GOT3 (cell line): ENCODE data around the gene COPB2.
"Not testable (repeated sequence)": the region's sequence is repeated elsewhere in the genome, so short reads cannot be mapped to it uniquely, and the experiment has no call there.

ENCODE experiments used
- DNase-seq: peaks from one replicate; lab custom pipeline; 2025; ENCODE audit warnings: mixed read lengths; lab: John Stamatoyannopoulos, UW

The COPB2 gene

DNA sequence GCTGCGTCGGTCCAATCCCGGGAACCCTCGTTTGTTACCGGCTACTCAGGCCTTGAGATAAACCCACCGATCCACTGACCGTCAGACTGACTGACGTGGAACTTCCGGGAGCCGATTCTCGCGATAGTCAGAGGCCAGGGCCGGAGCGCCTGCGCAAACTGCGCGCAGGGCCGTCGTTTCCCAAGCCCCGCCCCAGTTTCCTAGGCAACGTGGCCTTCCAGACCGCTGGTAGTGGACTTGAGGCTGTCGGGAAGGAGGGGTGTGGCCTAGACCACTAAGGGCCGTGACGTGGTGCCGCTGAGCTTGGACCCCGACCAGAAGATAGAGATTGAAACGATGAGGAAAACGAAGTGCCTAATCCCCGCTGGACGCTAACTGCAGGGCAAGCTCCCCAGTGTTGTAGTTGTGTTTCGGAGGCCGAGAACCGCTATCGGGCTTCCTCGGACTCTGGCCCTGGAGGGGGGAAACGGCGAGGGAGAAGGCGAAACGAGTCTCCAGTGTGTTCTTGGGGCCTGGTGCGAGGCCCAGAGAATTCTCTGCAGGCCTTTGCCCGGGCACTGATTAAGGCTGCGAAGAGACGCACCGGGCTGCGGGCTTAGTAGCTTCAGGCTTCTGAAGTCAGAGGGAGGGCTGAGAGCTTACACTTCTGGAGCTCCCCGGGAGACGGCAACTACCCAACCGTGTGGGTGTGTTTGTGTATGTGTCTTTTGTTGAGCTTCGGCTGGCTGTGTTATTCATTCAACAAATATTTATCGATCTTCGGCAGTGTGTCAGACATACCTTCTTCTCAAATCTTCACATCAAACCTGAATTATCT lies at the start of gene COPB2:
COPB2 (minus strand) TSS at position 96 of the 817 bp plus-strand sequence. CDS start 97 bp downstream, outside the sequence.
- peak; percentile 99 for DNase-seq

DNA sequence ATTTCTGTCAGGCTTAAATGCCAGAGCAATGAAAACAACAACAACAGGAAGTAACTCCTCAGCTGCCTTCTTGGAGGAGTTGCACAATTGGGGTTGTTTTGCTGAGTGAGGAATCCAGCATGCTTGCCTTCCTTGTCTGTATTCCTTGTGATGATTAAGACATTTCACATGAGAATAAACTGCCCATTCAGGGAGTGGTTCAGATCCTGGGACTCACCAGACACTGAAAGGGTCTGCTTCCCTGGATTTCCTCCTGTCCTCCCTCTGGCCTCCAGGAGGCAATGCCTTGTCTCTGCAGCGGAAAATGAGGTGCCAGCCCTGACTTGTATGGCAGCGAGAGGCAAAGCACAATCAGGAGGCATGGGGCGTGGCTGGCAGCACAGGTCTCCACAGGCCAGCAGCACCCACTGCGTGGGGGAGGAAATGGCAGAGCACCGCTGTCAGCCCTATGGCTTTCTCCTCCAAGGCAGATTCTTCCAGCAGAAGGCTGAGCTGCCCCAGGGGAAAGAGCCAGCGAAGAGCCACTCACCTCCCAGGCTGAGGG lies 45.4 kb upstream of the COPB2 start:
- DNase-seq, result no peak

DNA sequence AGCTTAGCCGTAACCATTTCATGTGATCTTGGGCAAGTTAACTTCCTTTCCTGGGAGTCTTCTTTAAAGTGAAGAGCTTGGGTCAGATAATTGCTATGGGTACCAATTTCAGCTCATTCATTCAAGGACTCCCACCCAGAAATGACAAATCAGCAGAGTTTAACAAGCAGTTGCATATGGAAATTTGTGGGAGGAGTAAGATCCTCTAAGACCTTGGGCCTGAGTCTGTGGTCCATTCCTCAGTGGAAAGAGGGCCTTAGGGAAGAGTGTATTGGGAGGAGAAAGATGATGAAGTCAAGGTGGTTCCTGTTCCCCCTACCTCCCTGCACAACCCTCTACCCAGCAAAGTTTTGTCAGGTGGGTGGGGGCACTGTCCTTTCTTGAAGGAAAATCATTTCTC lies 44.8 kb upstream of the COPB2 start:
- no peak for DNase-seq

DNA sequence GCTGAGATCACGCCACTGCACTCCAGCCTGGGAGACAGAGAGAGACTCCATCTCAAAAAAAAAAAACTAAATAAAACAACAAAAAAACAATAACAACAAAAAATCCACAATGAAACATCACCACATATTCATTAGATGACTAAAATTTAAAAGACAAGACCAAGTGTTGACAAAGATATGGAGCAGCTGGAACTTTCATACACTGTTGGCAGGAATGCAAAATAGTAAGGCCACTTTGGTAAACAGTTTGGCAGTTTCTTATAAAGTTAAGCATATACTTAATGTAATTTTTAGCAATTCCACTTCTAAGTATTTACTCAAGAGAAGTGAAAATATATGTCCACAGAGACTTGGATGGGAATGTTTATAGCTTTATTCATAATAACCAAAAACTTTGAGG lies 43.6 kb upstream of the COPB2 start:
- no peak for DNase-seq

DNA sequence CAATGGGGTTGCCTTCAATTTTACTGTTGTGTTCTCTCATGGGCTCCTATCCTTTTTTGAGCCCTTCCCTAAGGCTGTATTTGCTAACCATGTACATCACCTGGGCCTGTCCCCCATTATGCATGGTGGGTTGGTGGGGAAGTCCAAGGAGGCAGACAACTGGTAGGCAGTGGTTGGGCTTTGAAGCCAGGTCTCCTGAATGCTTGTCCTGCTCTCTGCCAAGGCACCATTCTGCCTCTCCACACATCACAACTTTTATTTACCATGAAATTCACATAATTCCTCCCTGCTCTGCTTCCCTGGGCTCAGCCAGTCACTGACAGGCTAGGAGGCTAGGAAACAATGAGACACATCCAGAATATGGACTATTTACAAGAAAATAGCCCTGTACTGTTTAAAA lies 41.0 kb upstream of the COPB2 start:
- DNase-seq, result no peak

DNA sequence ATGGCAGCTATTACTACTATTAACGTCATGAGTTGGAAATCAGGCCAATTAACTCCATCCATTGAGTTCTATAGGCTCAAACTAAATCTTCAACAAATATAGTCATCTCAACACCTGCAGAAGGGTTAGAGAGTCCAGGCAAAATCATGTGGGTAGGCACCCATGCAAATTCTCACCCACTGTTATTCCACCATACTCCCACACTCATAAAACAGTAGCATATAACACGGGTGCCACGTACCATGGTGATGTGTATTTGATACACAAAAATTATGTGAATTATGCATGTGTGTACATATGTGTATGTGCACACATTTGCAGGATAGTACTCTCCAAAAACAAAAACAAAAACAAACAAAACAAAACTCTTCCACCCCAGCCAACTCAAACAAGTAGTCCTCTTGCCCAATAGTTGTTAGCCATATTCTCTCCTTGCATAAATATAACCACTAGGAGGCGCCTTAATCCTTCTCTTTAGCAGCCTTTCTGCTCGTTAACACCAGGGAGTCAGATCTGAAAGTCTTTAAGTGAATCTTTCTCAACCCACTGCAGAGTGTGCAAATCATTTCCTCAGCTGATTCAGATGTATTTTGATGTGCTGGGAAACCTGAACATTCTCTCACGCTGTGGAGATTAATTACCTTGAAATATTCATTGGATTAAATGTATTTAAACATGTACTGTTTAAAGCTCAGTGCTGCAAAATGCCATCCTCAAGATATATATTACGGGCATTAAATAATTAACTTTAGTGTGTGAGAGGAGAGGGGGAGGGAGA lies 38.0 kb upstream of the COPB2 start:
- no peak for DNase-seq

DNA sequence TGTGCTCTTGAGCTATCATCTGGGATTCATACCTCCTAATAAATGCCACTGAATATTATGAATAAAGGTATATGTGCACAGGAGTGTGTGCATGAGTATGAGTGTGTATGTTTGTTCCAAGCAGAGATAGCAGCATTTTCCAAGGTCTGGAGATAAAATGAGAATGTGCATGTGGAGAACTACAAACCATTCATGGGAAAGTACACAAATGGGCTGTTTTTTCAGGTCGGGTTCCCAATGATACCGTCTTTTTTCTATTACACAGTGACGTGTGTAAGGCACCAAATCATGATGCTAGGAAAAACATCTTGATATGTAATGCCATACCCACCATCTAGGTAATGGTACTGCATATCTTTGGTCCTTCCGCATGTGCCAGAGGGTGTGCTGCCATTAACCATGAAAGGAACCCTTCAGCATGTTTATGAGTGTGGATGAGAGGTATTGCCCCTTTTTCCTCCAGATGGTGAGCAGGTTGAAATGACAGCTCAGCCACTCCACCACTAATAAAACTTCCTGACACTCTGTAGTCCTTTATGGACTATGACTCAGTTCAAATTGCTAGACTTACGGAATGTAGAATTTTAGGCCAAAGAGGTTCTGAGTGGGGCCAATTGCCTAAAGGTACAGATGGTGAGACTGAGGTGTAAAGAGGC lies 36.4 kb upstream of the COPB2 start:
- no peak for DNase-seq

DNA sequence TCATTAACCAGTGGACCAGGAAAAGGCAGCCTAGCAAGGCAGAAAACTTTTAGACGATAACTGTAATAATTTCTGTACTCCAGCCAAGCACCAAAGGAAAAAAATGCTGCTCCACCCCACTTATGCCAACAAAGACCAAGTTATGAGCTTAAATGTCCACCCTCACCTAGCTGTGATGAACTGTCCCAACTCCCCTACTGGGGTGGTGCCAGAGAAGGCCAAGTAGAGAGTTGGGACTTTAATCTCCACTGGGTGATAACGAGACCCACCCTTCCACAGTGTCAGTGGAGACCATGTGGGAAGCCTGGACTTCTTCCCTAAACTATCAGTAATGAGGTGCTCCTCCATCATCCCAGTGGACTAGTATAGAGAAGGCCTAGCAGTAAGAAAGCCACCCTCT lies 33.8 kb upstream of the COPB2 start:
- no peak for DNase-seq

DNA sequence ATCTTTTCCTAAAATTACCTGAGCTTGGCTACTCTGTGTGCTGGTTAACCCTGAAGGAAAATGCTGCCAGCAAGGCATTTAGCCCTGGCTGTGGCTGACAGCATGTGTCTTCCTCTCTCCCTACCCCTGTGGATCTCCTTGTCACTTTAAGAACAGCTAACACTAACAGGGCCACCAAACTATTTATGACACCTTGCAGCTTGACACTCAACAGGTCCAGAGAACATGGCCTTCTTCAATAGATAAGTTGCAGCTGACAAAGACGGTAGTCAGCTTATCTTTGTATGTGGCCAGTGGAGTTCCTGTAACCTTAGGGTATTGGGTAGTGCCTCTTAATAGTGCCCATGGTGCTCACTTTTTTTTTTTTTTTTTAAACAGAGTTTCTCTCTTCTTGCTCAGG lies 32.0 kb upstream of the COPB2 start:
- DNase-seq, result no peak

DNA sequence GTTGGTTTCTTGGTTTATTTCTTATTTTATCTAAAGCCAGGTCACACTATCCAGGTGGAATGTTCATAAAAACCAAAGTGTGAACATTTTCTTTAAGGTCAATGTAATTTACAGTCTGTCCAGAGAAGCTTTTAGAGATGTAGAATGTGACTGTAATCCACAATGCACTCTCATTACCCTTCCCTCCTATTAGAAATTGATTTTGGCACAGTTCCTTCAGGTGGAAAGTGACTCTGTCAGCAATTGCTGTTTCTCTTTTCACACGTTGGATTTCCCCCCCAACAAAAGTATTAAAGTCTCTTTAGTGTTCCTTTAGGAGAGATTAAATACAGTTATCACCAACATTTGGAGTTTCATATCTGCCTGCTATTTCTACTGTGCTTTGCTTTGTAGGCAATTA lies 31.6 kb upstream of the COPB2 start:
- DNase-seq, result no peak

DNA sequence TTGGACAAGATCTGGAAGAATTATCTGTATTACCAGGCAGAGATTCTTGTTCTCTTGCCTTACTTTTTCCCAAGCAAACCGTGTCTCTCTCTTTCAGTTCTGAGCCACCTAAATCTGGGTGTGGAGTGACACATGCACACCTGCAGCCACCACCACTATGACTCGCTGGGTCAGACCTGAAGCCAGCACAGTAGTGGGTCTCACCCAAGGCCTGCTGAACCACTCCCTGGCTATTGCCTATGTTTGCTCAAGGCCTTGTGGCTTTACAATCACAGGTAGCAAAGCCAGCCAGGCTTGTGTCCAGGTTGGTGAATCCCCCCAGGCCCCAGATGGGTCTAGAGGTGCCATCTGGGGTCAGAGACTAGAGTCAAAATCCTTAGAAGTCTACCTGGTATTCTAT lies 28.7 kb upstream of the COPB2 start:
- no peak for DNase-seq

DNA sequence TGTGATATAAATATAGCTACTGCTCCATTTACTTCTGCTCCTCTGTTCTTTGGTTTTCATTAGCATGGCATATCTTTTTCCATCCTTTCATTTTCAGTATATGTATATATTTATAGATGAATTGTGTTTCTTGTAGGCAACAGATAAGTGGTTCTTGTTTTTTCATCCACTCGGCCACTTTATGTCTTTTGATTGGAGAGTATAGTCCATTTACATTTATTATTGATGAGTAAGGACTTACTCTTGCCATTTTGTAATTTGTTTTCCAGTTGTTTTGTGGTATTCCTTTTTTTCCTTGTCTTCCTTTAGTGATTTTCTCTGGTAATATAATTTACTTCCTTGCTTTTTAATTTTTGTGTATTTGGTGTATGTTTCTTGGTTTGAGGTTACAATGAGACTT lies 26.8 kb upstream of the COPB2 start:
- no peak for DNase-seq

DNA sequence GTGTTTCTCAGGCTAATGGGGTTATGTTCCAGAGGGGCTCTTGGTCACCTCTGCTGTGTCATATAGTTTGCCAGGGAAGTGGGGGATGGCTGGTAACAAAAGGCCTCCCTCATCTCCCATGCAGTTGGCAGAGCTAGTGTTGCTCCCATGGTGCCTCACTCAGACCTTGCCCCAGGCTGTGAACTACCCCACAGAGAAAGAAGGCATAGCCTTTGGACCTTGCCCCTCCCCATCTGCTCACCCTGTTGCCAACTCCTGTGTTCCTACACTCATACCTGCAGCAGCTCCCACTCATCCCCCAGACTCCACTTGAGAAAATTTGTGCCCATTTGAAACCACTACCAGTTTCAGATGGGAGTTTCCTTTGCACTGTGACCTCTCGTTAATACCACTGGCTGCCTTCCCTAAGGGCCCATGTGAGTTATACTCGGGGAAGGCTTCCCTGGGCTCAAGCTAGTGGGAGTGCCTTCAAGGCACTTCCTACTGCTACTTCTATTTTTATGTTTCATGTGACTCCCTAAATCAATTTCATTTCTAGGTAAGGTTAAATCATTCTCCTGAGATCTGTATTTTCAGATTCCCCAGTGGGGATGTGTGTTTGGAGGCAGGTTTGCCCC lies 25.3 kb upstream of the COPB2 start:
- no peak for DNase-seq

DNA sequence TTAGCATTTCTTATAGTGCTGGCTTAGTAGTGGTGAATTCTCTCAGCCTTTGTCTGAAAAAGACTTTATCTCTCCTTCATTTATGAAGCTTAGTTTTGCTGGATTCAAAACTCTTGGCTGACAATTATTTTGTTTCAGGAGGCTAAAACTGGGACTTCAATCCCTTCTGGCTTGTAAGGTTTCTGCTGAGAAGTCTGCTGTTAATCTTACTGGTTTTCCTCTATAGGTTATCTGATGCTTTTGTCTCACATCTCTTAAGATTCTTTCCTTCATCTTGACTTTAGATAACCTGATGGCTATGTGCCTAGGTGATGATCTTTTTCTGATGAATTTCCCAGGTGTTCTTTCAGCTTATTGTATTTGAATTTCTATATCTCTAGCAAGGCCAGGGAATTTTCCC lies 23.4 kb upstream of the COPB2 start:
- not testable (repeated sequence) for DNase-seq

DNA sequence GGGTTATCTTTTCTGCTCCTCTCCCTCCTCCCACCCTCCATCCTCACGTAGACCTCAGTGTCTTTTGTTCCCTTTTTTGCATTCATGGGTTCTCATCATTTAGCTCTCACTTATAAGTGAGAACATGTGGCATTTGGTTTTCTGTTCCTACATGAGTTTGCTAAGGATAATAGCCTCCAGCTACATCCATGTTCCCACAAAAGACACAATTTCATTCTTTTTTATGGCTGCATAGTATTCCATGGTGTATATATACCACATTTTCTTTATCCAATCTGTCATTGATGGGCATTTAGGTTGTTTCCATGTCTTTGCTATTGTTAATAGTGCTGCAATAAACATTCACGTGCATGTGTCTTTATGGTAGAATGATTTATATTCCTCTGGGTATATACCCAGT lies 11.7 kb upstream of the COPB2 start:
- not testable (repeated sequence) for DNase-seq

DNA sequence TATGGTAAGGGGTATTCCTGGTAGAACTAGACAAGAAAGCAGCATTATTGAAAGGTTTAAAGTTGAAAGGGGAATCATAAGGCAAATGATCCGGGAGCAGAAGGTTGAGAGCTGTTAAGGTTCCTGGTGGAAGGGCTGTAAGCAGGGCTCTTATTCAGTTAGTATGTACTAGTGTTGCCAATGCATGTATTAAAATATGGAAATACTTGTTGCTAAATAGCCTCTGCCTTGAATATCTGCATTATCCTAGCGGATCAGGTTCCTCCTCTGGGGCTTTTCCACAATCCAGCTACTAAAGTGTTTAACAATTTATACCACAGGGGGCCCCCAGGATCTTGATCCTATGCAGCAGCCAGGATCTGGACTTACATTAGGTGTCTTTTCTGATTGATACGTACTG lies 7.3 kb upstream of the COPB2 start:
- no peak for DNase-seq

DNA sequence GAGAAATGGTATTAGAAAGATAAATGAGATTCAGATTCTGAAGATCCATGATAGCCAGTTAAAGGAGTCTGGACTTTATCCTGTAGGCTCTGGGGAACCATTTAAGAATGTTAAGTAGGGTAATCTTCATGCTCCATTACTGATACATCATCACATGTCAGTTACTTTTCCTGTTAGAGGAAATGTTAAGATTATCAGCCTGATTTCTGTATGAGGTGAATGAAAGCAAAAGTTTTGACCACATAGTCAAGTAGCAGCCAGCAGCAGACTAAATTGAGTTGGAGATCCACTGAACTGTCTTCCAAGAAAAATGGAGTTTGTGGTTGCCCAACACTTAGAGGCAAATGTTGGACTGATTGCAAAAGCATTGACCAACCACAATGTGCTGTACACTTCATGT lies 4.7 kb upstream of the COPB2 start:
- no peak for DNase-seq

DNA sequence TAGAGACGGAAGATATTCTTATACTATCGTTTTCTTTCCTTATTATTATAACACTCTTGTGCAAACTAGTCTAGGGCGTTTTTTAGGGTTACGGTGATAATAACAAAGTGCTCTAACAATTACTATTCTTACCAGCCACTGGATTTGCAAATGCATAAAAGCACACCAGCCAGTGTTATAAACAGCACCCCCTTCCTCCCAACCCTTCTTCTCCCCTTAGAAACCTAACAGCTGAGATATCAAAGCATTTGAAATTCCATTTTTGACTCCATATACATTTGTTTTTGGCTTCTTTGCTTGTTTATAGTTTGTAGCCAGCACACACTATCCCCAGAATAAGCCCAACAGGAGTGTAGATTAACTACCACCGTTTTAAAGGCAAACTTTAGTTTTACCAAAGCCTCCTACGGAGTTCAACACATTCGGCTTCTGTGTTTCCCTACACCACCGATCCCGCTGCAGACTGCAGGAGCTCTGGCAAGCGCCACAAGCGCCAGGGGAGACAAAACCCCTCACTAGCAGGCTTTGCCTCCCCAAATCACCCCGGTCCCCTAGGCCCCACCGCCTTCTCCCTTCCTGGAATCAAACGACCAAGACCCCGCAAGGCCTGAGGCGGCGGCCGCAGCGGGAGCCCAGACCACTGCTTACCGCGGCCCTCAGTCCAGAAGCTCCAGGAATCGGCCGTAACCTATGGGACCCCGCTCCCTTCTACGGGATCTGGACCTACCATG lies 461 bp downstream of the COPB2 start:
- no peak for DNase-seq

DNA sequence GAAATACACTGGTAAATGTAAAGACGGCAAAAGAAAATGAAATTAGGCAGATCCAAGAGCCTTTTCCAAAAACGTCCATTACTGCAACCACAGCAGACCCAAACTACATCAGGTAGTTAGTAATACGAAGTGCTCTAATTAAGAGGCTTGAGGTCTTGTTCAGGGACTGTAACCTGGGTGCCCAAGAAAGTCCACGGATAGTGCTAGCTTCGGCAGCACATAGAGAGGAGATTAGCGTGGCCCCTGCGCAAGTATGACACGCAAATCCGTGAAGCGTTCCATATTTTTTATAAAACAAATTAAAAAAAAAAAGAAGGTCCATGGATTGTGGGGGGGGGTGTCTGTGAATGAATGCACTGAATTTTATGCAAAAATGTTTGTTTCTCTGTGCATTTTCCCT lies 1.4 kb downstream of the COPB2 start:
- DNase-seq, result no peak

DNA sequence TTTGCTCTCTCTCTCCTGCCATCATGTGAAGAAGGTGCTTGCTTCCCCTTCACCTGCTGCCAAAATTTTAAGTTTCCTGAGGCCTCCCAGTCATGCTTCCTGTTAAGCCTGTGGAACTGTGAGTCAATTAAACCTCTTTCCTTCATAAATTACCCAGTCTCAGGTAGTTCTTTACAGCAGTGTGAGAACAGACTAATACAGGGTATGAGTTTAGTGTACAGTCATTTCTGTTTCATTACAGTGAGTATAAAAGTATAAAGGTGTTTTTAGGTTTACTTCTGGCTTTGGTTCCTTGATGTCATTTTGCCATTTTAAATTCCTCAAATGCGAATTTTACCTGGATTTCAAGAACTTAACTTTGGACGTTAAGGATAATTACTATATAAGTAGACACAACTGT lies 7.2 kb downstream of the COPB2 start:
- not testable (repeated sequence) for DNase-seq

DNA sequence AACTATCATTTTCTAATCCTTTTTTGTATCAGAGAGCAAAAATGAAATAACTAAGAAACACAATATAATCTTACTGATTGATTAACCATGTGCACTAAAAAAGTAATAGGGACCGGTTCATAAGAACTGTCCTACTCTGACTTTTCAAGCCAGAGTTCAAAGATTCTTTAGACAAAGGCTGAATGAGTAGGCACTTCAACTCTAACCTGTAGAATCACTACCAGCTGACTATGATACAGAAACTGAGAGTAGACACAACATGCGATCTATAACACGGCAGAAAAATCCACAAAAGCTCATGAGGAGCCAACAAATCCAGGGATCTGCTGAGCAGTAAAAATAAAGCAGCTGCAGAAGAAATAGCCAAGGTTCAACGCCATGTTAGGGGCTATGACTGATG lies 8.9 kb downstream of the COPB2 start:
- DNase-seq, result no peak
